HG03175 (cell line): ENCODE data around the gene TUBB4A.

Experiments
- ATAC-seq: cut with Tn5 transposase; IDR thresholded peaks from one replicate; pipeline ENCODE4 v1.9.1; 2021; ENCODE audit warnings: mild to moderate bottlenecking, moderate library complexity; ENCODE audit not compliant: unreplicated experiment

The TUBB4A gene

DNA sequence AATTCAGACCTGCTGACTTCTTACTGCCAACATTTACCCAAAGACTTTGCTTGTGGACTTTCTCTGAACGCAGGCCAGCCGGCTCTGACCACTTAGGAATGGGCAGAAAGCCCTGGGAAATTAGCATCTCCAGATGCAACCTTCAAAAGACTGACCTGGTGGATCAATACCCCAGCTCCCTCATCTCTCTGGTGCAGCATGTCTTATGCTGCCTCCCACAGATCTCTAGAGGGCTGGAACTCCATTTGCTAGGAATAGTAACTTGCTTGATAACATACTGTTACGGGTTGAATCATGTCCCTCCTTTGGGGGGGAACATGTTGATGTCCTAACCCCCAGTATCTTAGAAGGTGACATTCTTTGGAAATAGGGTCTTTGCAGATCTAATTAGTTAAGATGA is 55.7 kb downstream of the TUBB4A start:
- no peak for ATAC-seq
